NT2/D1 (cell line): ENCODE results near the gene TULP3.

Experiments used
- SUZ12 ChIP-seq: IDR thresholded peaks from 2 replicates; pipeline ENCODE4 v1.6.1; 2011; ENCODE audit not compliant: insufficient read length, insufficient read depth; ENCODE audit errors: extremely low read depth
- YY1 ChIP-seq: IDR thresholded peaks from 2 replicates; pipeline ENCODE4 v1.6.1; 2011; ENCODE audit not compliant: insufficient read length, insufficient read depth
- ZNF274 ChIP-seq: IDR thresholded peaks from 2 replicates; pipeline ENCODE4 v1.6.1; 2011; ENCODE audit warnings: mild to moderate bottlenecking, low read depth, low read length

DNA sequence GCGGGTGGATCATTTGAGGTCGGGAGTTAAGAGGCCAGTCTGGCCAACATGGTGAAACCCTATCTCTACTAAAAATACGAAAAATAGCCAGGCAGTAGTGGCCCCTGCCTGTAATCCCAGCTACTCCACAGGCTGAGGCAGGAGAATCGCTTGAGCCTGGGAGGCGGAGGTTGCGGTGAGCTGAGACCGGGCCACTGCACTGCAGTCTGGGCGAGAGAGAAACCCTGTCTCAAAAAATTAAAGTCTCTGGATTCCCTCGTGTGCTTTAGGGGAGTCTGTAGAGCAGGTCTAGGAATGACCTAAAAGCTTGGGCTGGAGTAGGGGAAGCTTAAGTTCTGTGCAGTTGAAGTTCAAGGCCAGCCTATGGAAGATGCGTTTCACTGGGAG lies 697 bp upstream of the TULP3 start:
- no peak for TF ChIP-seq YY1
- no peak for TF ChIP-seq ZNF274
- no peak for TF ChIP-seq SUZ12
